ENCODE results near the gene TRMT11. TPM values are rescaled to one million over a fixed set of nuclear protein-coding genes. Genes with fewer than 3 reads are reported as not detected.

Gene TRMT11
- polyA plus RNA-seq, 1 donor (not counting 4 experiments of a cell fraction or from before 2014, with no cell fraction given), result 23.0 TPM

DNA sequence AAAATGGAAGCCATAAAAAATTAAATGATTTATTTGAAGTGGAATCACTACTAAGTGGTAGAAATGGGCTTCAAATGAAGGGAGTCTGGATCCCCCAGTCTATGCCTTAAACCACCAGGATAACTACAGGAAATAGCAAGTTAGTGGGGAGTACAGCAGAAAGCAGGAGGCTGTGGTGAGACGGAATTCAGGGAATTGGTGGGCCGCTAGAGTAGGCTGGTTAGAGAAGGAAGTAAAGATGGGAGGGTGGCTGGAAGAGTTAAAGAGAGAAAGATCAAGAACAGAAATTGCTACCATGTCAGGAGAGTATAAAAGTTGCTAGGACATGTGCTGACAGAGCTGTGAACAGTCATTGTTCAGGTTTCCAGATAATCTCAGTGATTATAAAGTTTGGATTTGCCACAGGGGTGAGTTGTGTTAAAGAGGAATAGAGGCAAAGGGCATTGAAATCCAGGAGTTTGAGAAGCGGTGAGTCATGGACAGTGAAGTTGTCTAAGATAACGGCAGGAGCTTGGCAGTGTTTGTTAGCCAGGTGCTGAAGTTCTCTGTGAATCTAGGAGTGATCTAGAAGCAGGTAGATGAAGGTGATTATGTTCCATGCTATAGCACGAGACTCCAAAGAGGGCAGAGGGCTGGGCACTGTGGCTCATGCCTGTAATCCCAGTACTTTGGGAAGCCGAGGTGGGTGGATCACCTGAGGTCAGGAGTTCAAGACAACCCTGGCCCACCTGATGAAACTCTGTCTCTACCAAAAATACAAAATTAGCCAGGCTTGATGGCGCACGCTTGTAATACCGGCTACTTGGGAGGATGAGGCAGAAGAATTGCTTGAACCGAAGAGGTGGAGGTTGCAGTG lies 43.4 kb upstream of the TRMT11 start:
- dilution Hi-C loops (cut with MboI; ENCODE audit: extremely low pct_ligation_motif_present, low sequenced_read_pairs), result no loop called here
- Histone ChIP-seq H3K4me1 (ENCODE audit: control insufficient read depth, extremely low read depth, insufficient read depth, low read length) (peaks cover 85% of the 10 kb centered on the region), H3K4me3 (ENCODE audit: control insufficient read depth in 2 of 3, extremely low read depth in 1 of 3, insufficient read depth in 2 of 3, low read depth in 1 of 3, low read length in 3 of 3) (peak overlapping the region in 1 of 3 experiments; percentile 21), H3K4me2 (ENCODE audit: control insufficient read depth, extremely low read depth, insufficient read depth, low read depth, low read length) (peak overlapping the region; percentile 73), H4K20me1 (ENCODE audit: control insufficient read depth, extremely low read depth, insufficient read depth, low read length) (no peaks in the 10 kb centered on the region), H3K79me2 (ENCODE audit: control insufficient read depth, insufficient read depth, low read length) (no peaks in the 10 kb centered on the region), H3K36me3 (ENCODE audit: control insufficient read depth in 2 of 2, extremely low read depth in 1 of 2, insufficient read depth in 2 of 2, low read length in 2 of 2) (no peaks in the 10 kb centered on the region), H3K9me1 (ENCODE audit: control insufficient read depth, extremely low read depth, insufficient read depth, low read length) (no peaks in the 10 kb centered on the region), H3K27ac (ENCODE audit: control insufficient read depth, insufficient read depth, low read length) (peak overlapping the region; percentile 97), H2AFZ (ENCODE audit: control insufficient read depth, low read length) (peak overlapping the region; percentile 46), H3K27me3 (ENCODE audit: control insufficient read depth, extremely low read depth, insufficient read depth, low read length) (no peaks in the 10 kb centered on the region), H3K9me3 (ENCODE audit: control insufficient read depth, low read depth, low read length) (no peaks in the 10 kb centered on the region), H3K9ac (ENCODE audit: control insufficient read depth, extremely low read depth, insufficient read depth, low read length) (peak overlapping the region; percentile 34)
- FAIRE-seq, result peak; percentile 91
- TF ChIP-seq EZH2 (IDR thresholded peaks at IDR 0.05; ENCODE audit: low read length), result no peak
- peak; percentile 57 for DNase-seq (ENCODE audit: low read depth, low spot score)

DNA sequence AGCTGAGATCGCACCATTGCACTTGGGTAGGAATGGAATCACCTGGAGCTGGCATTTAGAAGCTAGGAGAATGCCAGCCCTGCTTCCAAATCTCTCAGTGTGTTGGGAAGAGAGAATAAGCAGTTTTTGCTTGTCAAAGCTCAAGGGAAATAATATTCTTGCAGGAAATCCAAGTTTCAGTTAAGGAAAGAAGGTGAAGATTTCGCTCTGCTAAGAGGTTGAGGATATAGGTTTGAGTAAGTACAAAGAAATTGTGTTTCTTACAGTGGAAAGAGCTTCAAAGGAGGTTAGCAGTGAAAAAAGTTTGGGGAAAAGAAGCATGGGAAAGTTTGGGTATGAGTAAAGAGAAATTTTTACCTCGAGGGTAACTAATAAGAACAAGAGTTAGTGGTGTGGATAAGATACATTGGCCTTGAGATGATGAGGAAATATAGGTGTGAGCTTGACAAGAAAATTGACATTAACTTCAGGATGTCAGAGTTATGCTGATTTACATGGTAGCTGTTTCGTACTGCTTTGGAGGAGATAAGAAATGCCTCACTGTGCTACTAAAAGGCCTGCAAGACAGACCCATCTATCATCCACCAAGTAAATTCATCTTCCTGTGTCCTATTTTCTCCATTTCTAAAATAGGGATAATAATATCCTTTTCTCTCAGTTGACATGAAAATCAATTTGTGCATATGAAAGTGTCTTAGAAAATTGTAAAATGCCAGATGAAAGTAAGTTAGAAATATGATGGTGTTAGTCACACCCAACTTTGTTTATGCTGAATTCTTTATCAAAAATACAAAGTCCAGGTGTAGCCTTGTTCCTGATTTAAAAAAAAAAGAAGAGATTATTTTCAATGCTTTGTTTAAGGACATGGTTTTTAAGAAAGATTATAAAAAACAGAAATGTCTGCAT lies 42.6 kb upstream of the TRMT11 start:
- no peak overlapping the region for H2AFZ ChIP-seq (ENCODE audit: control insufficient read depth, low read length)
- H3K9ac ChIP-seq (ENCODE audit: control insufficient read depth, extremely low read depth, insufficient read depth, low read length), result no peak overlapping the region
- dilution Hi-C loops (cut with MboI; ENCODE audit: extremely low pct_ligation_motif_present, low sequenced_read_pairs), result no loop called here
- FAIRE-seq (no peak), DNase-seq (ENCODE audit: low read depth, low spot score) (no peak)
- H3K4me1 ChIP-seq (ENCODE audit: control insufficient read depth, extremely low read depth, insufficient read depth, low read length), result peaks cover 88% of the 10 kb centered on the region
- no peaks in the 10 kb centered on the region for H3K36me3 ChIP-seq (ENCODE audit: control insufficient read depth in 2 of 2, extremely low read depth in 1 of 2, insufficient read depth in 2 of 2, low read length in 2 of 2)
- H3K27me3 ChIP-seq (ENCODE audit: control insufficient read depth, extremely low read depth, insufficient read depth, low read length), result no peaks in the 10 kb centered on the region
- TF ChIP-seq CTCF (optimal IDR thresholded peaks at IDR 0.05 in 1 of 3, IDR thresholded peaks at IDR 0.05 in 1 of 3, conservative IDR thresholded peaks at IDR 0.05 in 1 of 3; ENCODE audit: extremely low read depth in 1 of 3, insufficient read depth in 2 of 3, low read length in 3 of 3) (no peak), EZH2 (IDR thresholded peaks at IDR 0.05; ENCODE audit: low read length) (no peak)
- H3K9me1 ChIP-seq (ENCODE audit: control insufficient read depth, extremely low read depth, insufficient read depth, low read length), result no peaks in the 10 kb centered on the region
- no peaks in the 10 kb centered on the region for H3K79me2 ChIP-seq (ENCODE audit: control insufficient read depth, insufficient read depth, low read length)
- peak overlapping the region; percentile 73 for H3K4me2 ChIP-seq (ENCODE audit: control insufficient read depth, extremely low read depth, insufficient read depth, low read depth, low read length)
- peak overlapping the region; percentile 97 for H3K27ac ChIP-seq (ENCODE audit: control insufficient read depth, insufficient read depth, low read length)
- no peaks in the 10 kb centered on the region for H4K20me1 ChIP-seq (ENCODE audit: control insufficient read depth, extremely low read depth, insufficient read depth, low read length)
- H3K4me3 ChIP-seq (ENCODE audit: control insufficient read depth in 2 of 3, extremely low read depth in 1 of 3, insufficient read depth in 2 of 3, low read depth in 1 of 3, low read length in 3 of 3), result peak overlapping the region in 1 of 3 experiments; percentile 21
- no peaks in the 10 kb centered on the region for H3K9me3 ChIP-seq (ENCODE audit: control insufficient read depth, low read depth, low read length)
